Measurements from ENCODE around the gene KRTAP4-2.

- TF ChIP-seq CEBPB (IDR thresholded peaks at IDR 0.05; ENCODE audit: low read depth) (no peak), CTCF (IDR thresholded peaks at IDR 0.05 in 2 of 3, conservative IDR thresholded peaks at IDR 0.05 in 1 of 3; ENCODE audit: borderline replicate concordance in 1 of 3, insufficient read depth in 1 of 3, low read depth in 2 of 3, low read length in 2 of 3) (no peak), ZFX (IDR thresholded peaks at IDR 0.05) (no peak), POLR2A (IDR thresholded peaks at IDR 0.05; ENCODE audit: borderline replicate concordance, extremely low read depth, insufficient read depth, insufficient read length) (no peak)
These were observed 36.7 kb downstream of the KRTAP4-2 start for GRCh38 chr17:41141361-41141760.
